Activated gamma-delta T cell (primary cell): Measurements from ENCODE around the gene CDYL.
"Not testable (repeated sequence)": the region's sequence is repeated elsewhere in the genome, so short reads cannot be mapped to it uniquely, and the experiment has no call there.

Experiments used
- DNase-seq: peaks from one replicate; lab custom pipeline; 2025; lab: John Stamatoyannopoulos, UW

Gene CDYL

DNA sequence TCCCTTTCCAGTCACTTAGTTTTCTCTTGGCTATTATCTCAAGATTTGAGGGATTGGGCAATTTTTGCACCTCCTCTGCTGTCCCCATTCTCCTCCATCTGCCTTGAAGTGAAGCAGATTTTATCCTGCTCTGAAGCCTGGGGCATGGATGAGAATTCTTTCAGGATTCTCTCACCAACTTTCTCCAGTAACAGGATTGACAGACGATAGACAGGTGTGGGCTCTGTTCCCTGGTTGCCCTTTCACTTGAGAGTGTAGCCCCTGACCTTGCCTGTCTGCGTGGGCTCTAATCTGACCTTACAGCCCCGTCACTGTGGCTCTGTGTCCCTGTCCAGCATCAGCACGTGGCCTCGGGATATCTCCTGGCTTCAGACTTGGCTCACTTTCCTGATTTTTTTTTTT lies 27.1 kb downstream of the CDYL start:
- DNase-seq: no peak

- DNase-seq: no peak
Measured at GRCh38 chr6:4804095-4804494, 27.9 kb downstream of the CDYL start.

GRCh38 chr6:4805553-4806336 lies 29.5 kb downstream of the CDYL start:
- no peak for DNase-seq

GRCh38 chr6:4806337-4806725 lies 30.1 kb downstream of the CDYL start:
- DNase-seq: no peak

DNA sequence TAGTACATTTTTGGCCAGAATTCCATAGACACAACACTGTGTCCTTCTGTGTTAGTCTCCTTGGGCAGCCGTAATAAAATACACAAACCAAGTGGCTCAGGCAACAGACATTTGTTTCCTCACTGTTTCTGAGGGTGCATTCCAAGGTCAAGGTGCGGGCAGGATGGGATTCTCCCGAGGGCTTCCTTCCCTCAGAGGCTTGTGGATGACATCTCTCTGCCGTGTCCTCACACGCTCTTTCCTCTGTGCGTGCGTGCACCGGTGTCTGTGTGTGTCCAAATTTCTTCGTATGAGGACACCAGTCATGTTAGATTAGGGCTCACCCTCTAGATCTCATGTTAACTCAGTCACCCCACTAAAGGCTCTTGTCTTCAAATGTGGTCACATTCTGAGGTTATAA lies 30.6 kb downstream of the CDYL start:
- DNase-seq: no peak

- DNase-seq: no peak
Measured at GRCh38 chr6:4808396-4808795, 32.2 kb downstream of the CDYL start.

GRCh38 chr6:4809999-4810918 lies 34.1 kb downstream of the CDYL start:
- DNase-seq: no peak

- no peak for DNase-seq
Measured at GRCh38 chr6:4812068-4812467, 35.9 kb downstream of the CDYL start.

DNA sequence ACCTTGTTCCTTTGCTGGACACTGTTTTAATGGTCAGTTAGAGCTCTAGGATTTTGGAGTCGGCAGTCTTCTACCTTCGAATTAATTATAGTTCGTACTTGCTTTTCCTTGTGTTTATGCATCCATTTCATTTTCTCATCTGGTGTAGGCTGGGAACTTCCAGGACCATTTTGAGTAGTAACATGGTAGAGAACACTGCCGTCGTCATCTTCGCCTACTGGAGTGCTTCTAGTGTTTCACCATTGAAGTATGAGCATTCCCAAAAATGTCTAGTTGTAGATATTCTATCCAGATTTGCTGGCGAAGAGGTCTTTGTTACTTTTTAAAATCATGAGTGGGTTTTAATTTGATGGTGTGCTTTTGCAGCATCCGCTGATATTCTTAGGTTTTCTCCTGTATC lies 36.9 kb downstream of the CDYL start:
- DNase-seq: no peak

DNA sequence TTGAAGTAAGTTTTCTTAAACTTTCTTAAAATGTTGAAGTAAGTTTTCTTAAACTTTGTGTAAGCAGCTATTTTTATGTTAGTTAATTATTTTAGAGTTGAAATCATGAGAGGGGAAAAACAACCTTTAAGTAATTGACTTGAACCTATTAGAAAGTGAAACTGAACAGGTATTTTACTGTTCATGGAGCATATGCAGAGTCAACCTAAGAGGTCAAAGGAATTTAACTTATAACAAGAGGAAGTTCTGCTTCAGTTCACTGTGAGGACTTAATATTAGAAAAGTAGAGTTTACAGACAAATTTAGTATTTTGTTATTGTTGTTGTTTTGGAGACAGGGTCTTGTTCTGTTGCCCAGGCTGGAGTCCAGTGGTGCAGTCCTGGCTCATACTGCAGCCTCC lies 38.0 kb downstream of the CDYL start:
- DNase-seq: no peak

- no peak for DNase-seq
Measured at GRCh38 chr6:4814987-4815386, 38.8 kb downstream of the CDYL start.

GRCh38 chr6:4815584-4815983 lies 39.4 kb downstream of the CDYL start:
- DNase-seq: no peak

GRCh38 chr6:4816904-4817303 lies 40.7 kb downstream of the CDYL start:
- no peak for DNase-seq

GRCh38 chr6:4817551-4817950 lies 41.3 kb downstream of the CDYL start:
- no peak for DNase-seq

GRCh38 chr6:4818272-4818938 lies 42.2 kb downstream of the CDYL start:
- DNase-seq: no peak

- no peak for DNase-seq
Measured at GRCh38 chr6:4819706-4820283, 43.6 kb downstream of the CDYL start.

DNA sequence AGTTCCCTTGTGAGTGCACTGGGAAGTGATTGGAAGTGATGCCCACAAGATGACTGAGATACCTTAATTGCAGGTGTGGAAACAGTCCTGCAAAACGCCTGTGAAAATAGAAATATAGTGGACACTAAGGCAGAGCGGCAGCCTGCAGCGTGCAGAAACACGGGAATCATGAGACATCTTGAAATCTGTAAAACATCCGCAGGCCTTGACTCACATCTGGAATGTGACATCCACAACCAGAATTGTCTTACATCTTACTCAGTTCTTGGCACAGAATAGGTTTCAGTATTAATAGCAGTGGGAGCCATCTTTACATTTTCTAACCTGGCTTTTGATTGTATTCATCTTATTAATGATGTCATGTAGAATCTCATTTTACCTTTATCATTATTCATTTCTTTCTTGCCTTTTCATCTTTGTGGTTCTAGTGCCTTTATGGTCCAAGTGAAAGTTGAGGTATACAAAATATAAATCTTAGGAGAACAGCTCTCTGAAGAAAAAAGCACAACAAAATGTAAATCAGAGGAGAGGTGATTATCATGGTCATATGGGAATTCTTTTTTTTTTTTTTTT lies 44.6 kb downstream of the CDYL start:
- no peak for DNase-seq

DNA sequence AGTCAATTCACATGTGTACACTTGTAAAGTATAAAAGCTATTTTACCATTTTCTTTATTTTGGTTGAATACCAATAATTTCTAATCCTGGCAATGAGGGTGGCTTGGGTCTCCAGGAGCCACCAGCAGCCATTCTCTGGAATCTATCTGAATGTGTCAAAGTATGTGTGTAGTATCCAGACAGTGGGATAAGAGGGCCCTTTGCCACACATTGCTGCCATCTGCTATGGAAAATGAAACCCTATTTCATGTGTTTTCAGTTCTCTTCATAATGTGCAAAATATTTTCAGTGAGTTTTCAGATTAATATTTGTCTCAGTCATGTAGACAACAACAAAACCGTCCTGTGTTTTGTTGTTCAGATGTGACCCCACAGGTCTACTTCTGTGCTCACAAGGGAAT lies 46.3 kb downstream of the CDYL start:
- DNase-seq: no peak

DNA sequence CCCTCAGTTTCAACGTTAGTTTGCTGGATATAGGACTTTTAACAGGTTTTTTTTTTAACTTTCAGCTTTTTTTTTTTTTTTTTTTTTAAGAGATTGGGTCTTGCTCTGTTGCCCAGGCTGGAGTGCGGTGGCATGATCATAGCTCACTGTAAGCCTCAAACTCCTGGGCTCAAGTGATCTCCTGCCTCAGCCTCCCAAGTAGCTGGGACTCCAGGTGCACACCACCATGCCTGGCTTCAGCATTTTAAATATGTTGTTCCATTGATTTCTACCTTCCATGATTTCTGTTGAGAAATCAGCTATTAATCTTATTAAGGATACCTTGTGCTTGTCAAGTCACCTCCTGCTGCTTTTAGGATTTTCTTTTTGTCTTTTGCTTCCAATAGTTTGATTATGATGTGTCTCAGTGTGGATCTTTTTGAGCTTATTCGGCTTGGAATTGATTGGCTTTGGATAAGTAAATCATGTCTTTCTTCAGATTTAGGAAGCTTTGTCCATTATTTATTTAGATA lies 52.0 kb downstream of the CDYL start:
- DNase-seq: no peak

- DNase-seq: no peak
Measured at GRCh38 chr6:4829089-4829488, 52.9 kb downstream of the CDYL start.

GRCh38 chr6:4835540-4835939 lies 59.3 kb downstream of the CDYL start:
- not testable (repeated sequence) for DNase-seq

DNA sequence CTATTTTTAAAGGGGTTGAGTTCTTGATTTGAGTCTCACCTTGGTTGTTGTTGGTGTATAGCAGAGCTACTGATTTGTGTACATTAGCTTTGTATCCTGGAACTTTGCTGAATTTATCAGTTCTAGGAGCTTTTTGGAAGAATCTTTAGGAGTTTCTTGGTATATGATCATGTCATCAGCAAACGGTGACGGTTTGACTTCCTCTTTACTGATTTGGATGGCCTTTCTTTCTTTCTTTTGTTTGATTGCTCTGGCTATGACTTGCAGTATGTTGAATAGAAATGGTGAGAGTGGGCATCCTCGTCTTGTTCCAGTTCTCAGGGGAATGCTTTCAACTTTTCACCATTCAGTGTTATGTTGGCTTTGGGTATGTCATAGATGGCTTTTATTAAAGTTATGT lies 64.0 kb downstream of the CDYL start:
- DNase-seq: no peak
